ENCODE data around the gene PSMB5. TPM values are rescaled to one million over a fixed set of nuclear protein-coding genes. Genes with fewer than 3 reads are reported as not detected.

The PSMB5 gene
- polyA plus RNA-seq, 4 donors: 183 to 222 (median 205) TPM

DNA sequence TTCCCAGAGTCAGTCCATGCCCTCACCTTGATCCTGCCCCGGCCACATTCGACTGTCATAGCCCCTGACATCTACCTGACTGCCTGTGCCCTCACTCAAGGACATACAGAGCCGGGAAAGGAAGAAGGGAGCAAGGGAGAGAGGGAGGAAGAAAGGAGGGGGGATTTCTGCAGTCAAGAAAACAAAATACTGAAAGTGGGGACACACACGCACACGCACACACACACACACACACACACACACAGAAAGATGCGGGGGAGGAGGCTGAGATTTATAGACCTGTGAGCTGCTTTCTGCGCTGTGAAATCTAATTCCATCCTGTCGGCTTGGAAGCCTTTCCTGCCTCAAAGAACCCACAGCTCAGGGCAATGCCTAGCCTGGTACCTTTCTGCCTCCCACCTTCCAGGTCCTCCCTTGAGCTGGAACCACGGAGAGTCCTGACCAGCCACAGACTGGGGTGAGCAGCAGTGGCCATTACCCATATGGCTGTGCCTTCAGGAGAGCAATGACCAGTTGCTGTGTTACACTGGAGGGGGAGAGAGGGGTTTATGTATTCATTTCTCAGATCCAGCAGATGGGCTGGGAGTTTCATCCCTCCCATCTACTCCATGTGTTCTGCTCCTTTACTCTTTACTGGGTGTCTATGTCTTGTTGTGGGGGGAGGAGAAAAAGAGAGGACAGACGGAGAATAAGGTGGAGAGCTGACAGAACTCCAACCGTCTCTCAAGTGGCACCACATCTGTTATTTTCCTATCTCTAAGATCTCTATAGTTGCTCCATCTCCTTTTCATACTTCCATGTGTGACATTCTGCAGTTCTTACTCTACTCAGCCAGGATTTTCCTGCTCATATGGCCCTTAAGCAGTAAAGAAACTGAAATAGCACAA lies 37.7 kb downstream of the PSMB5 start:
- DNase-seq (ENCODE audit: low read depth in 4 of 4, low spot score in 3 of 4): peak in 1 of 4 donors; percentile 88

DNA sequence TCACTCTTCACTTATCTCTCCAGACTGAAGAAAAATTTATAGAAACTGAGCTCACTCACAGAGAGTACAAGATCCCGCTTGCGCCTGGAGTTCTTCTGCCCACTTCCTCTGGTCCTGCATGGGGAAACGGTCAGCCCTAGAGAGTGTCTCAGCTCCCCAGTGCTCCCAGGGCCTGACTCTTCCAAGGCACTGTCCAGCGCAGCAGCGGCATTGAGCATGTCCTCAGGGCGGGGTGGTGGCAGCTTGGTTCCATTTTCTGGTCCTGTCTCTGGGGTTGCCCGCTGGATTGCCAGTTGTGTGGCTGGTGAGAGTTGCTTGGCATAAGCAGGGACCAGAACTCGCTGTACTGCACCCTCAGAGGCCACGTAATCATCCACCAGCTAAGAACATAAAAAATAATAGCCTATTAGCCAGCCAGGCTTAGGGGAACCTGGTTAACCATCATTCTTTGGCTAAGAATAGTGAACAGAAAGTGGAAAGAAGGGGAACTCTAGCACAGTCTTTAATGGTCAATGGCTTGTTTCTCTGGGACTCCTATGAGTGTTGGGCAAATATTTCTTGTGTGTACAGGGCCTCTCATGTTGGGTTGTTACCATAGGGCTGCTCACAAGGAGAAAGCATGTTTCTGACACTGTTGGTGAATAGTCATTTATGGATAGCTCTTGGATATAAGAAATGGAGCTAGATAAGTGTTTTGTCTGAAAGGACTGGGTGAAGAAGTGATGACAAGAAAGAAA lies 38.6 kb downstream of the PSMB5 start:
- no peak for DNase-seq (ENCODE audit: low read depth in 4 of 4, low spot score in 3 of 4)

DNA sequence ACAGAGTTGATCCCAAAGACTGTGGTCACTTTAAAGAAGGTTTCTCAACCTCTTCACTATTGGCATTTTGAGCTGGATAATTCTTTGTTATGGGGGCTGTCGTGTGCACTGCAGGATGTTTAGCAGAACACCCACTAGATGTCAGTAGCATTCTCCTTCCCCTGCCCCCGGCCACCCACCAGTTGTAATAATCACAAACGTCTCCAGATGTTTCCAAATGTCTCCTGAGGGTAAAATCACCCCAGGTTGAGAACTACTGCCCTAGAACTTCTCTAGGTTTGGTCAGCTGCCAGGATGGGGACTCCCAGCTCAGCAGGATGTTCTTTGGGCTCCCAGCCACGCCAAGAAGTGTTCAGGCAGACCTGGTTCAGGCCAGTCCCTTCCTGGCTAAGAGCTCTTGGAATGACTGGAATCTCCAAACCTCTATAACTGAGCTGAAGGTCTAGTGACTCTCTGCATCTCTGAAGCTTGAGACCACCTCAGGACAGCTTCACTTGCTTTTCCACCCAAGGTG lies 39.9 kb downstream of the PSMB5 start:
- DNase-seq (ENCODE audit: low read depth in 4 of 4, low spot score in 3 of 4): no peak

DNA sequence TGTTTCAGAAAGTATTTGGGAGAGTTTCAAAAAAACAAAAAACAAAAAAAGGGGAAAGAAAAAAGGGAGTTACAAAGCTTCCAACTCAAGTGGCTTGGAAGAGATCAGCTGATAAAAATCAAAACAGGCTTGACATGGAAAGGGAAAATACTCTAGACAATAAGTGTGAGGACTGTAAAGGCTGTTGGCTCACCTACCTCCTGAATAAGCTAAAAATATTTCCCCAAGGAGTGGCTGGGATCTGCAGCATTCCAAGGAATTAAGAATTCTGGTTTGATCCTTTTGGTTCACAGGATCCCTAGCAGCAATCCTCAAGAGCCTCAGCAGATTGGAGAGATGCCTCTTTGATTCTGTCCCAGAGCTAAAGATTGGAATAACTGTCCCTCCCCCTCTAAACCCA lies 41.2 kb downstream of the PSMB5 start:
- DNase-seq (ENCODE audit: low read depth in 4 of 4, low spot score in 3 of 4): no peak

DNA sequence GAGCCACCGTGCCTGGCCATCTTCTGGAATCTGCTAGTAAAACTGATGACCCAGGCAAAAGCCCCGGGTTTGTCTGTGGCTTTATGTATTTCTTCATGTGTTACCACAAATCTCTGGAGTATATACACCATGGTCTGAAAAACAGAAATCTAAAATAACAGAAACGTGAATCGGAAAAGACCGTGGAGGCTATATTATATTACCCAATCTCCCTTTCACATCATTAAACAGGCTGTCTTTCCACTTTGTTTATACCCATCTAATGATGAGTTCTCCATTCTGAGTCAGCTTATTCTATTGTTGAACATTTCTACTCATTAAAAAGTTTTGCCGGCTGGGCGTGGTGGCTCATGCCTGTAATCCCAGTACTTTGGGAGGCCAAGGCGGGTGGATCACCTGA lies 42.8 kb downstream of the PSMB5 start:
- DNase-seq (ENCODE audit: low read depth in 4 of 4, low spot score in 3 of 4): no peak

DNA sequence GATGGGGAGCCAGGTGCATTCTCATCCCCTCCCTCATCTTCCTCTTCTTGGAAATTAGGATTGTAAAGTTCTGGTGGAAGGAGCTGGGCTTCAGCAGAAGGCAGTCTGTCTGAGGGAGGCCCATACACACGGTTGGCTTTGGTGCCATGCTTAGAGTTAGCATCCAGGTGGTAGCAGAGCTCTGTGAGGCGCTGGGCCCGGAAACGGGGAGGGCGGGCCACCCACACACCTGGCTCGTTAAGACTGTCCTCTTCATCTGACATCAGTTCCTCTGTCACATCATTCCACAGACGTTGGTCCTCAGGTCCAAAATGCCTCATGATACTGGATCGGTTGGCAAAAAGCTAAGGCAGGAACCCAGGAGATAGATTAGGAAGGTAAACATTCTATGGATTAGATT lies 47.4 kb downstream of the PSMB5 start:
- DNase-seq (ENCODE audit: low read depth in 4 of 4, low spot score in 3 of 4): no peak

DNA sequence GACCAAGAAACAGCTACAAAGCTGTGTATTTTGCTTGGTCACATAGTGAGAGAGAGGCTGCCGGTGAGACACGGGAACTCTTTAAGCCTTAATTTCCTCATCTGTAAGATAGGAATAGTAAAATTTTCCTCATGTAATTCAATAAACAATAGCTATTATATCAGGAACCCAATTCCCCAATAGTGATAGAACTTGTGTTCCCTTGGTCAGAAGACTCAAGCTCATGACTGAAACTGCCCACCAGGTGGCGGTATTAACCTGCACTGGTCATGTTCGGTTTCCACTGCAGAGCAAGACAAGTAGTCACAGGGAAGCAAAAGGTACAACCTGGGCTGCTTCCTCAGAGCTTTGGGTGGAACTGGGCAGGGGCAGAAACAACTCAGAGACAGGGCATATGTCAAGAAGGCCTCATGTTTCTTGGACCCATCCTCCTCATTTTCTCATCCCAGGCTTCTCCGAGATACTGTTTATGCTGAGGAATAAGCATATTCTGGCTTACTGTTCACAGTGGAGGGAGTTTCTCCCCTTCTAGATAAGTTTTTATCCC lies 48.1 kb downstream of the PSMB5 start:
- DNase-seq (ENCODE audit: low read depth in 4 of 4, low spot score in 3 of 4): no peak

DNA sequence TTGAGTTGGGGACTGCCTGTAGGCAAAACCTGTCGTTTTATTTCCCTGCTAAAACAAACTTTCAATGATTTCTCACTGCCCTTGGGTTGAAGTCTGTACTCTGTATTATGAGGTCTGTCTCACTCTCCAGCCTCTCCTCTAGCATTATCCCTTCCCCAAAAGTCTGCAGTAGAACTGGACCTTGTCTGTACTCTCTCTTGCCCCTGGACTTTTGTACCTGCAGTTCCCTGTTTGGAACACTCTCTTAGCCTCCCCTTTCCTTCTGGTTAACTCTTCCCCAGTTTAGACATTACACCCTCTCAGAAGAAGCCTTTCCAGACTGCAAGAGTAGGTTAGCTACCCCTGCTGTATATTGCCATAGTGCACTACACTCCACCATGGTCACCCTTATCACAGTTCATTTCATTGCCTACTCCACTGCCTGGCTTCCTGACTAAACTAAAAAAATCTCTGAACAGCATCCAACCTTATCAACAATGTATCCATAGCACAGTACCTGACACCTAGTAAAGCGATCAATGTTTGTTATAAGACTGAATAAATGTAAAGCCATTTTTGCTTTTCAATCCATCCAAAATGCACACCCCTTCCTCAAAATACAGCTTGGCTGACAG lies 48.7 kb downstream of the PSMB5 start:
- no peak for DNase-seq (ENCODE audit: low read depth in 4 of 4, low spot score in 3 of 4)

DNA sequence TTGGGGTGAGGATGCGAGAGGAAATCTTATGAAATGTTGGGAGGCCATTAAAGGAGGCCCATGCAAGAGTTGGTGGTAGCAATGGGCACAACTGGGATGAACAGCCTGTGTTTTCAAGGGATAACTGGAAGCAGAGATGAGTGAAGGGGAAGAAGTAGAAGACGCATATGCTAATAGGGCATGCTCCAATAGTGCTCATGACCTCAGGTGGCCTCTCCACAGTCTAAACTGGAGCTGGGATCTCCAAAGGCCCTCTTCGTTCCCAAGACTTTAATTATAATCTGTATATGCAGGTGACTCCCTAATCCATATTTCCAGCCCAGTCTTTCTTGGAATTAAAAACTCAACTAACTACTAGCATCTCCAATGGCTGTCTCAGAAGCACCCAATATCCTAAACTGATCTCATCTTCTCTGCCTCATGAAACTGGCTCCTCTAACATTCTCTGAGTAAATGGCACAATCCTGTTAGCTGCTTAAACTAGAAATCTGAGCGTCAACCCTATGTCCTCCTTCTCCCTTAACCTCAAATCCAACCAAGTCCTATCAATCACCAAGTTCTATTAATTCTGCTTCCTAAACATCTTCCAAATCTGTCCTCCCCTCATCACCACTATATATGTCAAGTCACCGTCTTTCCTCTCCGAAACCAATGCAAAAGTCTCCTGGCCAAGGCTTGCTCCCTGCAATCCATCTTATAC lies 49.6 kb downstream of the PSMB5 start:
- no peak for DNase-seq (ENCODE audit: low read depth in 4 of 4, low spot score in 3 of 4)

DNA sequence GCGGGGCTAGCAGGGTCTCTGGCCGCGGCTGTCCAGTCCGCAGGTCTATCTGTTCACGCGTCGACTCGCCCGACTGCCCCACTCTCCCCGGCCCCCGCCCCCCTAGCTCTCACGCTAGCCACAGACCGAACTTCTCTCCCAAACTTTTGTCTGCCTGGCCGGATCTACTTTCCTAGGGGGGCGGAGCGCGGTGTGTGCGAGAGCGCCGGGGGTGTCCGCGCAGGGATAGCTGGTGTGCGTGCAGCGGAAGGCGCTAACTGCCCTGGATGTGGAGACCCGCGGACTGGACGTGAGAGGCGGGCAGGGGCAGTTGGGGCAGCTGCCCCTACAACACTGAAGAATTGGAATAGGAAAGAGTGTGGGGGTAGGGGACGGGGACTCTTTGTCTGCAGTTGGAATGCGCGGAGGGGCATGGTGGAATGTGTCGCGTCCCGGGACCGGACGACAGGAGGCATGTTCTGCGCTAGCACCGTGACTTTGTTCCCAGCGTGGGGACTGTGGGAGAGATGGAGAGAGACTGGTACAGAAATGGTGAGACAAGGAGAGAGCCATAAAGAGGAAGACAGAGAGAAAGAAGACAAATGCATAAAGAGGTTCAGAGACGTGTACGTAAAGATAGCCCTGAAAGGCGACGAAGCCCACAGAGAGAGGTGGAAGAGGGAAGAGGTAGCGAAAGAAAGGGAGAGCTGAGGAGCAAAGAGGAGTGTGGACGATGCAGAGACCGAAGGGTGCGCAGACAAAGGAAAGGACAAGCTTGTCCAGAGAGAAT lies 52.0 kb downstream of the PSMB5 start, which contains the start of gene AJUBA:
Gene AJUBA (minus strand): TSS at position 75 of the 769 bp plus-strand sequence. CDS start 285 bp downstream, outside the sequence.
- peak in 2 of 4 donors; percentile 91 to 93 for DNase-seq (ENCODE audit: low read depth in 4 of 4, low spot score in 3 of 4)

DNA sequence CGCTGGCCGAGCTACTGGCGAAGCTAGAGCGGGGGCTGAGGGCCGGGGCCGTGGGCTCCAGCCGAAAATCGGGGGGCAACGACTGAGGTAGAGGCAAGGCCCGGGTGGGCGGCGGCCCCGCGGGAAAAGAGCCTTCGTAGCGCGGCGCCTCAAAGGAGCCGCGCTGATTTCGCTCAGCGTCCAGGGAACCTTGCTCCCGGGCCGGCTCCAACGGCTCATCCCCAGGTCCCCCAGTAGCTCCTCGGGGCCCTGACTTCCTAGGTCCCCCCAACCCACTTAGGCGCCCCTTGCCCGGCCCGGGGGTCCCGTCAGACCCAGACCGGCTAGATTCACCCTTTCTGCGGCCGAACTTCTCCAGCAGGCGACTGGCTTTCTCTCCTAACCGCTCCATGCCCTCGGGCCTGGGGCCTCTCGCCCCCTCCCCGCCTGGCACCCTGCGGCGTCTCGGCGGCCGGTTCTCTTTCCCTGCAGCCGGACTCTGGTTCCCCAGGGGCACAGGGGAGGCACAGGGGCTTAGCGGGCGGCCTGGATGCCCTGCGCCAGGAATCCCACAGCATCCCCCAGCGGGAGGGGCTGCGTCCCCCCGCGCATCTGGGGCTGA lies 52.7 kb downstream of the PSMB5 start:
- no peak for DNase-seq (ENCODE audit: low read depth in 4 of 4, low spot score in 3 of 4)

DNA sequence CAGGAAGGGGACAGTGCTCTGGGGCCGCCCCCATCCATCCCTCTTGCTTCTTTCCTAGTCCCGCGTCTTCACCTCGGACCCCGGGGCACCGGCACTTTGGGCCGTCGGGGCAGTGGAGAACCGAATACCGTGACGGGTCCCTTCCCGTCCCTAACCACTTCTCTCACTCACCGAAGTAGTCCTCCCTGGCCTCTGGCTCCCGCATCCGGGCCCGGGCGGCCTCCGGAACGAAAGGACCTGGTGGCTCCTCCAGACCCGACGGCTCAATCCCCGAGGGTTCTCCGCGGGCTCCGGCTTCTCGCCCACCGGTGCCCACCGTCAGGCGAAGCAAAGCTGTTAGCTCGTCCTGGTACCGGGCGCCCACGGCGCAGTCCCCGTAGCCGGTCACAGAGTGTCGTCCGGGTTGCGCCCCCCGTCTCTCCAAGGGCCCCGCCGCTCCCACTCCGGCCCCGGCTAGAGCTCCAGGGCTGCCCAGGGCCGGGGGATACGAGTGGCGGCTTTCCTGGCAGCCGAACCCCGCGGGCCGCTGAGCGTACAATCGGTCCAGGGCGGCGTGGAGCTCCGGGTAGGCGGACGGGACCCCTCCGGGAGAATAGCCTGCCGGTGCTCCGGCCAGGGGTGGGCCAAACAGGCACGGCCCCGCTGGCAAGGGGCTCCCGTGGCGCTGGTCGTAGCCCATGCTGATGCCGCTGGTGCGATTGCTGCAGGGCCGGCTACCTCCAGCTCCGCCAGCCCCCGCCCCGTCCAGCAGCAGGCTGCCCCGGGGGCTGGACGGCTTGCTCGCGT lies 53.4 kb downstream of the PSMB5 start:
- no peak for DNase-seq (ENCODE audit: low read depth in 4 of 4, low spot score in 3 of 4)

DNA sequence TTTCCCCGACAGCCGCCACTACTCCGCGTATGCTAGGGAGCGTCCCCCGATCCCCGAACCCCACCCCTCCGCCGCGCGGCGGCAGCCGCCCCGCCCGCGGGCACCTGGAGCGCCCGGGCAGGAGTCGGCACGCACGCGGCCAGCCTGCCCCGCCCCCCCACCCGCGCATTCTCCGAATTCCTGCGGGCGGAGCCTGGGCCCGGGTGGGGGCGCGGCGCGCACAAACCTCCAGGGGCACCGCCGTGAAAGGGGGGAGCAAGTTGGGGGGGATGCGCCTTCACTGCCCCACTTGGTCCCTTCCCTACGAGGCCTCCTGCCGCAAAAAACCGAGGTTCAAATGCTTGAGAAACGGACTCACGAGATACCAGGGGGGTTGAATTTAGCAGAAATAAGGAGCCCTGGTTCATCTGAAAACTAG lies 54.0 kb downstream of the PSMB5 start:
- no peak for DNase-seq (ENCODE audit: low read depth in 4 of 4, low spot score in 3 of 4)

DNA sequence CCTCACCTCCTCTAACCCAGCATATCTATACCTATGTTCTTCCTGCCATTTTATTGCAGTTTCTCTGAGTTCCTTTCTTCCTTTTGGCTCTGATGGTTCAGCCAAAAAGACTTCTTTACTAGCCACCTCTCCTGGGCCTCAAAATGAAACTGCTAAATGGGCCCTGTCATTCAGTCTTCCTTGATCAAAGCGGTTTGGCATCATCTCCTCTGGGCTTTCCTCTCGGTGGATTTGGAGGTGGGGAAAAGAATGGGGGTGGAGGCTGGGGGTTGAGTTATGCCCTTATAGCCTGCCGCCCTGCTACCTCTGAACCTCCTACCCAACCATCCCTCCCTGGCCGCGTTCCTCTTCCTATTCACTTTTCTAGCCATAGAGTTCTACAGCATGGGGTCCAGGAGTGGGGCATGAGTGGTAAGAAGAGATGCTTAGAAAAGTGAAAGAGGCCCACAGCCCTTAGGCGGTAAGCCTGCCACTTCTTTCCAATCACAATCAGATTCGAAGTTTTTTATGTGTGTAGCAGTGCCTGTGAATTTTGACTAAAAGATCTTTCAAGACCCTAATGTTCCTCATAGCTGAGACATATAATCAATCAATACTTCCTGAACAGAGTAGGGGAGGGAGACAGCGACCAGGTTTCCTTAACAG lies 54.8 kb downstream of the PSMB5 start:
- no peak for DNase-seq (ENCODE audit: low read depth in 4 of 4, low spot score in 3 of 4)

DNA sequence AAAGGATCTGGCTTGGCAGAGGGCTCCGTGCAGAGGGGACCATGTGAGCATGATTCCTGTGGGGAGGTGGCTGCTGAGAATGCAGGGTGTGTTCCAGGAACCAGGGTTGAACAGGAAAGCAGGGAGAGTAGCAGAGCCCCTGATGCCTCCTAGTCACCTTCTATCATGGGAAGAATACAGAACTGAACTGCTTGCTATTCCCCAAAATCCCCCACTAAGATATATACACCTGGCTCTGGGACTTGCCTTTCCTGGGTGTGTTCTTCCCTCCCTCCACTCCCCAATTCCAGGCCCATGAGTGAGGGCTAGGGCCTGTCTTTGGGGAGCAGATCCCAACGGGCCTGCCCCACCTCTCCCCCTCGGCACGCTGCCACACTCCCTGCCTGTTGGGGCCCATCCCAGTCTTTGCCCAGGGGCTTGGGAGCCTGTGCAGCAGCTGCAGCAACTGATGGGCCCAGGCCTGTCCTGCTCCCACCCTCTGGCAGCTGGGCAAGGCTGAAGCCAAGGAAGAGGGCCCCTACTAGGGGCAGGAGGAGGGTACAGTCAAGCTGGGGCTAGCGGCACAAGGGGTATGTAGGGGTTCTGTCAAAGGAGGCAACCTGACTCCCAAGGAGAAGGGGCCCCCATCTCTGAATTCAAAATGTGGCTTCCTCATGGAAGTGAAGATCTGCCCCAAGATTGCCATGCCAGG lies 55.6 kb downstream of the PSMB5 start:
- DNase-seq (ENCODE audit: low read depth in 4 of 4, low spot score in 3 of 4): no peak

DNA sequence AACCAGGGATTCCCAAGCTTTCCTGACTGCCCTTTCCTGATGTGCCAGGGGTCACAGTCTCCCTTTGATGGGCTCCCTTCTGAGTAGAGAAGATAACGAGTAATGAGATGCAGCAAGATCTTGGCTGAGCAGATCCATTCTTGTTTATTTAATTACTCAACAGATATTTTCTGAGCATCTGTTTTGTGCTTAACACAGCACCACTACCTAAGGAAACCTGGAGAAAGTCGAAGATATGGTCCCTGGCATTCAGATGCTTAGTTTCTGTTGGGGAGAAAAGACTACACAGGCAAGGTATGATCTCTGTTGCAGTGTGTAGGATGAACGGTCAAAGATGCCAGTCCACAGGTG lies 56.2 kb downstream of the PSMB5 start:
- no peak for DNase-seq (ENCODE audit: low read depth in 4 of 4, low spot score in 3 of 4)

All from left renal pelvis (tissue), 4 donors.